ENCODE data around the gene GPHN. TPM values are rescaled to one million over a fixed set of nuclear protein-coding genes. Genes with fewer than 3 reads are reported as not detected.

The GPHN gene
- total RNA-seq, 1 donor from 2014 or later, result 28.5 TPM

- ATAC-seq, result no peak
- no peak for TF ChIP-seq CTCF (IDR thresholded peaks at IDR 0.05)
- H3K4me1 ChIP-seq, result no peaks in the 10 kb centered on the region
- intact Hi-C loops (cut with DNase I), result no loop called here
- no peaks in the 10 kb centered on the region for H3K36me3 ChIP-seq
- H3K9me3 ChIP-seq, result peaks cover 9% of the 10 kb centered on the region
- no peak overlapping the region for H3K4me3 ChIP-seq
- H3K27ac ChIP-seq, result no peak overlapping the region
- DNase-seq, result no peak
- no peaks in the 10 kb centered on the region for H3K27me3 ChIP-seq
These were observed 600.3 kb downstream of the GPHN start for GRCh38 chr14:67108230-67108629.

- Histone ChIP-seq H3K4me1 (no peaks in the 10 kb centered on the region), H3K27me3 (no peaks in the 10 kb centered on the region), H3K36me3 (no peaks in the 10 kb centered on the region), H3K9me3 (peaks cover 4% of the 10 kb centered on the region), H3K27ac (no peak overlapping the region), H3K4me3 (no peak overlapping the region)
- intact Hi-C loops (cut with DNase I), result no loop called here
- DNase-seq (no peak), ATAC-seq (no peak)
- TF ChIP-seq CTCF (IDR thresholded peaks at IDR 0.05), result no peak
These were observed 603.1 kb downstream of the GPHN start for GRCh38 chr14:67111022-67111421.

- ATAC-seq, result no peak
- TF ChIP-seq CTCF (IDR thresholded peaks at IDR 0.05), result no peak
- intact Hi-C loops (cut with DNase I), result no loop called here
These were observed 604.4 kb downstream of the GPHN start for GRCh38 chr14:67112344-67112743.

GRCh38 chr14:67127174-67127573, 619.2 kb downstream of the GPHN start:
- no peaks in the 10 kb centered on the region for H3K27me3 ChIP-seq

More at GRCh38 chr14:67112344-67112743, 604.4 kb downstream of the GPHN start:
- Histone ChIP-seq H3K4me1 (no peaks in the 10 kb centered on the region), H3K9me3 (no peaks in the 10 kb centered on the region), H3K4me3 (no peak overlapping the region), H3K36me3 (no peaks in the 10 kb centered on the region), H3K27me3 (no peaks in the 10 kb centered on the region), H3K27ac (no peak overlapping the region)
- no peak for DNase-seq

GRCh38 chr14:67129768-67130167, 621.8 kb downstream of the GPHN start:
- H3K27me3 ChIP-seq, result no peaks in the 10 kb centered on the region
- intact Hi-C loops (cut with DNase I), result no loop called here
- H3K4me3 ChIP-seq, result no peak overlapping the region
- H3K4me1 ChIP-seq, result no peaks in the 10 kb centered on the region
- no peaks in the 10 kb centered on the region for H3K9me3 ChIP-seq
- no peak for ATAC-seq
- no peaks in the 10 kb centered on the region for H3K36me3 ChIP-seq
- H3K27ac ChIP-seq, result no peak overlapping the region
- TF ChIP-seq CTCF (IDR thresholded peaks at IDR 0.05), result no peak
- DNase-seq, result no peak

More at GRCh38 chr14:67127174-67127573, 619.2 kb downstream of the GPHN start:
- Histone ChIP-seq H3K4me1 (no peaks in the 10 kb centered on the region), H3K27ac (no peak overlapping the region), H3K4me3 (no peak overlapping the region), H3K36me3 (peaks cover 5% of the 10 kb centered on the region), H3K9me3 (no peaks in the 10 kb centered on the region)
- DNase-seq (no peak), ATAC-seq (no peak)
- TF ChIP-seq CTCF (IDR thresholded peaks at IDR 0.05), result no peak
- intact Hi-C loops (cut with DNase I), result no loop called here

- no peak for ATAC-seq
- TF ChIP-seq CTCF (IDR thresholded peaks at IDR 0.05), result no peak
- H3K27ac ChIP-seq, result no peak overlapping the region
- H3K36me3 ChIP-seq, result no peaks in the 10 kb centered on the region
- DNase-seq, result no peak
- H3K9me3 ChIP-seq, result no peaks in the 10 kb centered on the region
- H3K27me3 ChIP-seq, result no peaks in the 10 kb centered on the region
- no peaks in the 10 kb centered on the region for H3K4me1 ChIP-seq
- intact Hi-C loops (cut with DNase I), result no loop called here
- H3K4me3 ChIP-seq, result no peak overlapping the region
These were observed 623.7 kb downstream of the GPHN start for GRCh38 chr14:67131691-67132090.
